ENCODE results near the gene DLG2. TPM values are rescaled to one million over a fixed set of nuclear protein-coding genes. Genes with fewer than 3 reads are reported as not detected.
A peak's percentile ranks its signal among the peaks of the same experiment; 100 is the strongest.

DLG2 gene
- total RNA-seq, 1 donor = 3.0 TPM

- no peak for TF ChIP-seq CTCF (IDR thresholded peaks at IDR 0.05; ENCODE audit: insufficient read depth, low read length)
- DNase-seq (ENCODE audit: low read depth) = no peak
- no peak overlapping the region for H3K4me3 ChIP-seq (ENCODE audit: low read depth, low read length)
These were observed 1213.6 kb downstream of the DLG2 start for GRCh38 chr11:84413549-84413948.

GRCh38 chr11:84412862-84413261, 1214.3 kb downstream of the DLG2 start:
- TF ChIP-seq CTCF (IDR thresholded peaks at IDR 0.05; ENCODE audit: insufficient read depth, low read length) = no peak
- H3K4me3 ChIP-seq (ENCODE audit: low read depth, low read length) = no peak overlapping the region
- DNase-seq (ENCODE audit: low read depth) = no peak

- peak; percentile 30 for DNase-seq (ENCODE audit: low read depth)
These were observed 1218.2 kb downstream of the DLG2 start for GRCh38 chr11:84408946-84409411.

GRCh38 chr11:84407091-84407490, 1220.1 kb downstream of the DLG2 start:
- no peak for DNase-seq (ENCODE audit: low read depth)
- no peak for TF ChIP-seq CTCF (IDR thresholded peaks at IDR 0.05; ENCODE audit: insufficient read depth, low read length)
- H3K4me3 ChIP-seq (ENCODE audit: low read depth, low read length) = no peak overlapping the region

More at GRCh38 chr11:84408946-84409411, 1218.2 kb downstream of the DLG2 start:
- no peak overlapping the region for H3K4me3 ChIP-seq (ENCODE audit: low read depth, low read length)
- TF ChIP-seq CTCF (IDR thresholded peaks at IDR 0.05; ENCODE audit: insufficient read depth, low read length) = no peak

GRCh38 chr11:84398017-84398626, 1229.0 kb downstream of the DLG2 start:
- DNase-seq (ENCODE audit: low read depth) = peak; percentile 76
- TF ChIP-seq CTCF (IDR thresholded peaks at IDR 0.05; ENCODE audit: insufficient read depth, low read length) = peak; percentile 71
- H3K4me3 ChIP-seq (ENCODE audit: low read depth, low read length) = no peak overlapping the region

GRCh38 chr11:84396521-84396920, 1230.6 kb downstream of the DLG2 start:
- no peak overlapping the region for H3K4me3 ChIP-seq (ENCODE audit: low read depth, low read length)
- peak; percentile 43 for DNase-seq (ENCODE audit: low read depth)
- no peak for TF ChIP-seq CTCF (IDR thresholded peaks at IDR 0.05; ENCODE audit: insufficient read depth, low read length)
